Heart left ventricle (tissue), 16 donors: Measurements from ENCODE around the gene NOTCH4. TPM values are rescaled to one million over a fixed set of nuclear protein-coding genes. Genes with fewer than 3 reads are reported as not detected.
A peak's percentile ranks its signal among the peaks of the same experiment; 100 is the strongest.

ENCODE experiments used
- ATAC-seq, 4 donors: fragments of 200-7000 bp; cut with Tn5 transposase; one replicate each; pipeline ENCODE4 v1.9.1; 2020 to 2022; ENCODE audit warnings: moderate library complexity in 4 of 4, mild to moderate bottlenecking in 3 of 4, moderate number of reproducible peaks in 1 of 4
- DNase-seq, 5 donors: peaks; one replicate each; pipeline ENCODE4 v3.0.0-alpha.2; 2020
- H3K27ac ChIP-seq, 12 donors: fragments of 200-600 bp; sonication (generic) in 4 of 12; one replicate each; pipeline versions ENCODE4 v1.5.0 to v1.8.0; 2016 to 2022; ENCODE audit warnings: mild to moderate bottlenecking in 2 of 12
- H3K27me3 ChIP-seq, 9 donors: fragments of 200-600 bp; sonication (generic) in 2 of 9; one replicate each; pipeline versions ENCODE4 v1.5.1 to v1.8.0; 2016 to 2022; ENCODE audit warnings: mild to moderate bottlenecking in 3 of 9
- H3K36me3 ChIP-seq, 9 donors: fragments of 200-600 bp; sonication (generic) in 2 of 9; one replicate each; pipeline versions ENCODE4 v1.5.0 to v1.8.0; 2018 to 2022; ENCODE audit warnings: mild to moderate bottlenecking in 2 of 9
- H3K4me1 ChIP-seq, 12 donors: fragments of 200-600 bp; sonication (generic) in 4 of 12; one replicate each; pipeline versions ENCODE4 v1.5.0 to v1.8.0; 2016 to 2022; ENCODE audit warnings: mild to moderate bottlenecking in 3 of 12
- H3K4me3 ChIP-seq, 12 donors: fragments of 200-600 bp; sonication (generic) in 4 of 12; one replicate each; pipeline versions ENCODE4 v1.5.0 to v1.8.0; 2017 to 2022; ENCODE audit warnings: mild to moderate bottlenecking in 9 of 12, moderate library complexity in 4 of 12
- H3K9me3 ChIP-seq, 12 donors: fragments of 200-600 bp; sonication (generic) in 4 of 12; one replicate each; pipeline versions ENCODE4 v1.5.0 to v1.8.0; 2016 to 2022; ENCODE audit warnings: mild to moderate bottlenecking in 1 of 12
- CTCF ChIP-seq, 12 donors: fragments of 200-600 bp; sonication (generic) in 4 of 12; IDR thresholded peaks; one replicate each; pipeline versions ENCODE4 v1.5.0 to v1.8.0; 2018 to 2022; ENCODE audit warnings: antibody characterized with exemption in 12 of 12, mild to moderate bottlenecking in 5 of 12
- POLR2A ChIP-seq, 2 donors: fragments of 450-650 bp; IDR thresholded peaks; one replicate each; pipeline ENCODE4 v1.6.1; 2017; ENCODE audit warnings: antibody characterized with exemption in 2 of 2, mild to moderate bottlenecking in 2 of 2, moderate library complexity in 2 of 2
- WGBS, 4 donors: extraction: QIAGEN DNeasy Blood & Tissue Kit in 2 of 4; methylation state at CpG; one replicate each; pipeline versions ENCODE4 v1.1.5 to v1.1.7; 2013 to 2018; 5-methylcytosine and 5-hydroxymethylcytosine counted together
- intact Hi-C, 10 donors: fragments of 100-400 bp; cut with DNase I; formaldehyde crosslinking; loops; one replicate each; pipeline versions ENCODE4 v1.11.1 to v1.14.2; 2022
- polyA plus RNA-seq, 2 donors: library from polyadenylated mRNA; stranded (reverse); fragments of 200-250 nt; gene quantifications; one replicate each; pipeline ENCODE4 v1.2.3, GENCODE V29; 2013
- total RNA-seq, 9 donors: library from RNA; depleted of rRNA in 2 of 9; stranded (reverse); fragments of >200 nt in 2 of 9; fragmentation: NEBNext Ultra II Directional in 3 of 9; extraction: Animal tissue kit (Norgen Biotek cat#: 25700) in 3 of 9; gene quantifications; one replicate each; pipeline versions ENCODE4 v1.1.0 to v1.2.4, GENCODE V29; 2016 to 2023
- donor health status: ischemic (EF 13 %, LVEDD 7.1; RV severe dilation, severe dysfunction).
- donor health status: healthy with polysubstance abuse.
- donor health status: DM: no; HTN: yes; CAD: no.
- donor health status: DM: no; HTN: no; CAD: no.
- donor health status: ischemic (EF 25% LVEDD 6.9; RV normal size, moderate dysfunction).
- donor health status: ischemic (EF 25% LVEDD 5.7; RV mildly dilated, moderate dysfunction).
- donor health status: healthy.
- donor health status: DM: yes; HTN: yes; CAD: no.
- donor health status: ischemic (EF 35%, LVEDD 5.7; RV mildly dilated, moderate dysfunction).
- donor health status: nonischemic (EF 11% LVEDD 7.7; RV severe dilation, severe dysfunction).
- donor health status: DM: yes; HTN: yes; CAD: no.
- donor health status: PGD.
- donor health status: ischemic (EF 29% LVEDD 5.4; RV normal size, mild dysfunction).
- donor health status: nonischemic (EF 23%, LVEDD 6.1; RV moderate dilation, normal function).

The NOTCH4 gene
- total and polyA plus RNA-seq, 11 donors: 15.8 to 55.5 (median 24.9) TPM

GRCh38 chr6:32198866-32199265 lies 25.0 kb downstream of the NOTCH4 start:
- TF ChIP-seq CTCF (IDR thresholded peaks at IDR 0.05) (no peak), POLR2A (IDR thresholded peaks at IDR 0.05) (no peak)
- H3K36me3 ChIP-seq: peaks cover 0 to 45% (median 22%) of the 10 kb centered on the region in 9 donors
- ATAC-seq: no peak

GRCh38 chr6:32198345-32198696 lies 25.5 kb downstream of the NOTCH4 start:
- H3K4me1 ChIP-seq: peaks cover 4 to 37% (median 21%) of the 10 kb centered on the region in 12 donors
- H3K27me3 ChIP-seq: no peaks in the 10 kb centered on the region
- WGBS, 4 donors: 75 to 79% (median 77%) methylated on average over 3 of the region's 3 CpGs
- TF ChIP-seq CTCF (IDR thresholded peaks at IDR 0.05) (no peak), POLR2A (IDR thresholded peaks at IDR 0.05) (no peak)
- H3K36me3 ChIP-seq: peaks cover 0 to 42% (median 17%) of the 10 kb centered on the region in 9 donors
- H3K4me3 ChIP-seq: no peak overlapping the region
- intact Hi-C loops: loop anchor here in 2 of 10 donors (5.0 to 10.0 kb wide), 4 partner anchors 44 to 1006 kb away; partner anchors contain the start of genes HSD17B8 (in 1 of the 2), RING1 (in 1 of the 2), RXRB (in 1 of the 2) and SLC39A7 (in 1 of the 2)
- H3K9me3 ChIP-seq: no peaks in the 10 kb centered on the region
- ATAC-seq (no peak), DNase-seq (no peak)
- peak overlapping the region in 8 of 12 donors; percentile 98 to 100 (median 100) for H3K27ac ChIP-seq

More at GRCh38 chr6:32198866-32199265, 25.0 kb downstream of the NOTCH4 start:
- Histone ChIP-seq H3K4me1 (peaks cover 4 to 32% (median 20%) of the 10 kb centered on the region in 12 donors), H3K27ac (peak overlapping the region in 3 of 12 donors; percentile 3 to 100 (median 98)), H3K27me3 (no peaks in the 10 kb centered on the region), H3K9me3 (no peaks in the 10 kb centered on the region), H3K4me3 (no peak overlapping the region)
- no peak for DNase-seq
- intact Hi-C loops: loop anchor here in 2 of 10 donors (5.0 to 10.0 kb wide), 4 partner anchors 43 to 1006 kb away; partner anchors contain the start of genes HSD17B8 (in 1 of the 2), RING1 (in 1 of the 2), RXRB (in 1 of the 2) and SLC39A7 (in 1 of the 2)
- 71 to 89% (median 82%) methylated on average over 10 to 17 of the region's 17 CpGs for WGBS, 4 donors

- H3K9me3 ChIP-seq: no peaks in the 10 kb centered on the region
- H3K27ac ChIP-seq: peak overlapping the region; percentile 92 to 100 (median 100)
- ATAC-seq: no peak
- peak in 3 of 5 donors; percentile 52 to 67 (median 61) for DNase-seq
- H3K27me3 ChIP-seq: no peaks in the 10 kb centered on the region
- H3K4me3 ChIP-seq: peak overlapping the region; percentile 42 to 93 (median 75)
- TF ChIP-seq POLR2A (IDR thresholded peaks at IDR 0.05) (no peak), CTCF (IDR thresholded peaks at IDR 0.05) (peak in 2 of 12 donors; percentile 6 to 10)
- WGBS, 4 donors: 29 to 40% (median 33%) methylated on average over 28 of the region's 28 CpGs
- intact Hi-C loops: loop anchor here in 2 of 10 donors (5.0 to 10.0 kb wide), 4 partner anchors 45 to 1008 kb away; partner anchors contain the start of genes HSD17B8 (in 1 of the 2), RING1 (in 1 of the 2), RXRB (in 1 of the 2) and SLC39A7 (in 1 of the 2)
- H3K4me1 ChIP-seq: peaks cover 4 to 51% (median 33%) of the 10 kb centered on the region in 12 donors
- peaks cover 0 to 30% (median 5%) of the 10 kb centered on the region in 9 donors for H3K36me3 ChIP-seq
Measured at GRCh38 chr6:32196682-32197616, 26.9 kb downstream of the NOTCH4 start.
